Subcutaneous adipose tissue (tissue), 4 donors: Measurements from ENCODE around the gene PLPP1. TPM values are rescaled to one million over a fixed set of nuclear protein-coding genes. Genes with fewer than 3 reads are reported as not detected.

Experiments
- total RNA-seq, 4 donors: library from RNA; depleted of rRNA; stranded (reverse); fragments of >200 nt; gene quantifications; one replicate each; pipeline ENCODE4 v1.1.0, GENCODE V29; 2016
- TF ChIP-seq, protein P1 (sequence below): fragments of 450-650 bp; IDR thresholded peaks from one replicate; pipeline ENCODE4 v1.5.1; 2016; ENCODE audit warnings: low read depth, mild to moderate bottlenecking, control low read depth, antibody characterized with exemption, moderate library complexity

PLPP1 gene
- total RNA-seq, 4 donors from 2014 or later: 214 to 413 (median 287) TPM

DNA sequence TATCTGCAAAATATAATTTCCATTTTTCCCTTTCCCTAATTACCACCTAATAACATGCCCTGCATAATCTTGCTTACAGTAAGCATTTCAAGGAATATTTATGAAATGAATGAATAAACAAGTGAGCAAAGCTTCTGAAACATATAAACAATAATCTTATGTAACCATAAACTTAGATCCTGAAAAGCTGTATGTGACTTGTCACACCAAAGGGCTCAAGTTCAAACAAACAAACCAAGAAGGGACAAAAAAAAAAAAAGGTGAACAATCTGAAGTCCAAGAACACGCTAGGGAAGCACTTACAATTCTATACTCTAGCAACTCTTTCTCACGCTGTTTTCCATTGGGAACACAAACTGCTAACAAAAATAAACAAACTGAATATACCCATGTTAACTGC lies 36.3 kb downstream of the PLPP1 start:
- TF ChIP-seq, protein P1, sequence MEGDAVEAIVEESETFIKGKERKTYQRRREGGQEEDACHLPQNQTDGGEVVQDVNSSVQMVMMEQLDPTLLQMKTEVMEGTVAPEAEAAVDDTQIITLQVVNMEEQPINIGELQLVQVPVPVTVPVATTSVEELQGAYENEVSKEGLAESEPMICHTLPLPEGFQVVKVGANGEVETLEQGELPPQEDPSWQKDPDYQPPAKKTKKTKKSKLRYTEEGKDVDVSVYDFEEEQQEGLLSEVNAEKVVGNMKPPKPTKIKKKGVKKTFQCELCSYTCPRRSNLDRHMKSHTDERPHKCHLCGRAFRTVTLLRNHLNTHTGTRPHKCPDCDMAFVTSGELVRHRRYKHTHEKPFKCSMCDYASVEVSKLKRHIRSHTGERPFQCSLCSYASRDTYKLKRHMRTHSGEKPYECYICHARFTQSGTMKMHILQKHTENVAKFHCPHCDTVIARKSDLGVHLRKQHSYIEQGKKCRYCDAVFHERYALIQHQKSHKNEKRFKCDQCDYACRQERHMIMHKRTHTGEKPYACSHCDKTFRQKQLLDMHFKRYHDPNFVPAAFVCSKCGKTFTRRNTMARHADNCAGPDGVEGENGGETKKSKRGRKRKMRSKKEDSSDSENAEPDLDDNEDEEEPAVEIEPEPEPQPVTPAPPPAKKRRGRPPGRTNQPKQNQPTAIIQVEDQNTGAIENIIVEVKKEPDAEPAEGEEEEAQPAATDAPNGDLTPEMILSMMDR: no peak

- TF ChIP-seq, protein P1: no peak
Observed at GRCh38 chr5:55497712-55498111, 37.1 kb downstream of the PLPP1 start.

DNA sequence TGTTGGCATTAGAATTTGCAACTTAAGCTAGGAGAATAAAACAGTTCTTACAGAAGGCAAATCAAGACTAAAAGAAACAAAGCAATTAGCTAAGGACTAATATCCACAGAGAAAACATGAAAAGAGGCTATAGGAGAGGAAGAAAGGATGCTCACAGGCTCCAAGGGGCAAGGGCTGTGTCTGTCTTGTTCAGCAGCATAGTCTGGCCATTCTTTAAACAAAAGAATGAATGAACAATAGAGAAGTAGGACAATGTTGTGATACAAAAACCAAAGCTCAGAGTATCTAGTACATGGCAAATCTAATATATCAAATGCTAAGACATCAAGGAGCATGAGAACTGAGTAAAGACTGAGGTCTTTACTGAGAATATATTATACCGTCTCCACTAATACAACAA lies 39.5 kb downstream of the PLPP1 start:
- TF ChIP-seq, protein P1: no peak

DNA sequence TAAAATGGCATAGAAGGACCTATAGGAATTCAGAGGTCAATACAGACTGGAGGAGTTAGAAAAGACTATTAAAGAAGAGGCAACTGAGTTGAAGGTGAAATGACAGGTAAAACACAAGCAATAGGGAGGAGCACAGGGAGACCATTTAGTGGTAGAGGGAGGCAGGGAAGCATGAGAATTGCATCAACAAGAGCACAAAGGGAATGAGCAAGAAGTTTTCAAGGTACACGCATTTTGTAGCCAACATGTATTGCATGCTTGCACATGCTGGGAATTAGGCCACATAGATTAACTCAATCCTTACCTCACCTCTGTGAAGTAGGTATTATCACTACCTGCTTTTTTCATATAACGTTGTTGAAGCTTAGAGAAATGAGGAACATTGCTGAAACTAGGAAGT lies 42.3 kb downstream of the PLPP1 start:
- TF ChIP-seq, protein P1: no peak

DNA sequence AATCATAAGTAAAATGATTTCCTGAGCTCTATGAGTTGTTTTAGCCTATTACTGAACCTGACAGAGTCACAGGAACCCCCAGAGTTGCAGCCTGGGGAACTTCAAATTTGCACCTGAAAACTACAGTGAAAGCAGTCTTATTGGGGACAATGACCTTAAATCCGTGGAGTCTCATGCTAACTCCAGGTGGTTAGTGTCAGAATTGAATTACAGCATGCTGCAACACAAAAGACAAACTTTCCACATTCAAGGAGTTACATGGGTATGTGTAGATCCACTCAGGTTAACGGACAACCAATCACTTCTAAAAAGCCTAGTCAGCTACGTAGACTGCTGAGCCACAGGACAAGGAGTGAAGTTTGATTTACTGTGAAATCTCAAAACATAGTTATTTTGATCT lies 49.7 kb downstream of the PLPP1 start:
- TF ChIP-seq, protein P1: no peak

- TF ChIP-seq, protein P1: no peak
Observed at GRCh38 chr5:55484531-55484930, 50.2 kb downstream of the PLPP1 start.

GRCh38 chr5:55483885-55484284 lies 50.9 kb downstream of the PLPP1 start:
- TF ChIP-seq, protein P1: no peak
